Uterus (tissue), 2 donors: ENCODE measurements around the gene ARL4C.

ENCODE experiments used
- POLR2A ChIP-seq, 2 donors: fragments of 450-650 bp; IDR thresholded peaks; one replicate each; pipeline ENCODE4 v1.6.1; 2016; ENCODE audit warnings: antibody characterized with exemption in 2 of 2, mild to moderate bottlenecking in 1 of 2, moderate library complexity in 1 of 2
- TF ChIP-seq, protein P1 (sequence below), 4 experiments: fragments of 200-600 bp in 2 of 4; fragments of 450-650 bp in 2 of 4; sonication (generic) in 2 of 4; IDR thresholded peaks; one replicate each; pipeline ENCODE4 v1.5.1; 2016 to 2019; ENCODE audit warnings: antibody characterized with exemption in 4 of 4, mild to moderate bottlenecking in 2 of 4, moderate library complexity in 1 of 4

DNA sequence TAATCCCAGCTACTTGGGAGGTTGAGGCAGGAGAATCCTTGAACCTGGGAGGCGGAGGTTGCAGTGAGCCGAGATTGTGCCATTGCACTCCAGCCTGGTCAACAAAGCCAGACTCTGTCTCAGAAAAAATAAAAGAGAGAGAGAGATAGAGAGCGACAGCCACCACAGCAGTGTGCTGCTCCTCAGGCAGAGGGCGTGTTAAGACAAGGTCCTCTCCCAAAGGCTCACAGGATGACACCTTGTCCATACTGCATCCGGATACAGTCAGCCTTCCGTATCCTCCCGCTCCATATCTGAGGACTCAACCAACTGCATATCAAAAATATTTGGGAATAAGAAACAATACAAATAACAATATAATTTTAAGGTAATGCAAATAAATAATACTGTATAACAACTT, 20.1 kb downstream of the ARL4C start:
- no peak for TF ChIP-seq POLR2A (IDR thresholded peaks at IDR 0.05)
- TF ChIP-seq, protein P1, sequence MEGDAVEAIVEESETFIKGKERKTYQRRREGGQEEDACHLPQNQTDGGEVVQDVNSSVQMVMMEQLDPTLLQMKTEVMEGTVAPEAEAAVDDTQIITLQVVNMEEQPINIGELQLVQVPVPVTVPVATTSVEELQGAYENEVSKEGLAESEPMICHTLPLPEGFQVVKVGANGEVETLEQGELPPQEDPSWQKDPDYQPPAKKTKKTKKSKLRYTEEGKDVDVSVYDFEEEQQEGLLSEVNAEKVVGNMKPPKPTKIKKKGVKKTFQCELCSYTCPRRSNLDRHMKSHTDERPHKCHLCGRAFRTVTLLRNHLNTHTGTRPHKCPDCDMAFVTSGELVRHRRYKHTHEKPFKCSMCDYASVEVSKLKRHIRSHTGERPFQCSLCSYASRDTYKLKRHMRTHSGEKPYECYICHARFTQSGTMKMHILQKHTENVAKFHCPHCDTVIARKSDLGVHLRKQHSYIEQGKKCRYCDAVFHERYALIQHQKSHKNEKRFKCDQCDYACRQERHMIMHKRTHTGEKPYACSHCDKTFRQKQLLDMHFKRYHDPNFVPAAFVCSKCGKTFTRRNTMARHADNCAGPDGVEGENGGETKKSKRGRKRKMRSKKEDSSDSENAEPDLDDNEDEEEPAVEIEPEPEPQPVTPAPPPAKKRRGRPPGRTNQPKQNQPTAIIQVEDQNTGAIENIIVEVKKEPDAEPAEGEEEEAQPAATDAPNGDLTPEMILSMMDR (IDR thresholded peaks at IDR 0.05): no peak
